KMS-11 (cell line): ENCODE data around the gene ALDH4A1.

ENCODE experiments used
- H2AFZ ChIP-seq: fragments of 200-600 bp; sonication (generic); 2 replicates; pipeline ENCODE4 v1.6.1; 2016; ENCODE audit warnings: antibody characterized with exemption, mixed run types, low read depth
- H3K27ac ChIP-seq: fragments of 200-600 bp; sonication (generic); 2 replicates; pipeline ENCODE4 v1.6.1; 2016; ENCODE audit warnings: mild to moderate bottlenecking, mixed run types
- H3K27me3 ChIP-seq: fragments of 200-600 bp; sonication (generic); 2 replicates; pipeline ENCODE4 v1.6.1; 2017; ENCODE audit warnings: mild to moderate bottlenecking, low read depth, mixed run types, moderate library complexity; ENCODE audit not compliant: insufficient read depth
- H3K36me3 ChIP-seq: fragments of 200-600 bp; sonication (generic); 2 replicates; pipeline ENCODE4 v1.6.1; 2017; ENCODE audit warnings: mild to moderate bottlenecking, mixed run types; ENCODE audit not compliant: insufficient read depth
- H3K4me1 ChIP-seq: fragments of 200-600 bp; sonication (generic); 2 replicates; pipeline ENCODE4 v1.6.1; 2016; ENCODE audit warnings: mild to moderate bottlenecking, low read depth, mixed run types; ENCODE audit not compliant: poor library complexity, severe bottlenecking
- H3K4me2 ChIP-seq: fragments of 200-600 bp; sonication (generic); 2 replicates; pipeline ENCODE4 v1.7.0; 2016; ENCODE audit warnings: mild to moderate bottlenecking, mixed run types
- H3K4me3 ChIP-seq: fragments of 200-600 bp; sonication (generic); IDR thresholded peaks from 2 replicates; pipeline ENCODE4 v1.6.1; 2017; ENCODE audit warnings: low read depth, low read length, mixed read lengths; ENCODE audit not compliant: insufficient read depth
- H3K79me2 ChIP-seq: fragments of 200-600 bp; sonication (generic); 2 replicates; pipeline ENCODE4 v1.6.1; 2016; ENCODE audit warnings: low read depth, mixed run types; ENCODE audit not compliant: insufficient read depth
- H3K9ac ChIP-seq: fragments of 200-600 bp; sonication (generic); 2 replicates; pipeline ENCODE4 v1.6.1; 2016; ENCODE audit warnings: mild to moderate bottlenecking, mixed run types
- H4K20me1 ChIP-seq: fragments of 200-600 bp; sonication (generic); 2 replicates; pipeline ENCODE4 v1.6.1; 2016; ENCODE audit warnings: mild to moderate bottlenecking, mixed run types; ENCODE audit not compliant: insufficient read depth
- CTCF ChIP-seq: fragments of 200-600 bp; sonication (generic); conservative IDR thresholded peaks from 2 replicates; pipeline ENCODE4 v1.6.1; 2017; ENCODE audit warnings: low read depth, mild to moderate bottlenecking, antibody characterized with exemption, low read length, moderate library complexity, mixed read lengths

Gene ALDH4A1

DNA sequence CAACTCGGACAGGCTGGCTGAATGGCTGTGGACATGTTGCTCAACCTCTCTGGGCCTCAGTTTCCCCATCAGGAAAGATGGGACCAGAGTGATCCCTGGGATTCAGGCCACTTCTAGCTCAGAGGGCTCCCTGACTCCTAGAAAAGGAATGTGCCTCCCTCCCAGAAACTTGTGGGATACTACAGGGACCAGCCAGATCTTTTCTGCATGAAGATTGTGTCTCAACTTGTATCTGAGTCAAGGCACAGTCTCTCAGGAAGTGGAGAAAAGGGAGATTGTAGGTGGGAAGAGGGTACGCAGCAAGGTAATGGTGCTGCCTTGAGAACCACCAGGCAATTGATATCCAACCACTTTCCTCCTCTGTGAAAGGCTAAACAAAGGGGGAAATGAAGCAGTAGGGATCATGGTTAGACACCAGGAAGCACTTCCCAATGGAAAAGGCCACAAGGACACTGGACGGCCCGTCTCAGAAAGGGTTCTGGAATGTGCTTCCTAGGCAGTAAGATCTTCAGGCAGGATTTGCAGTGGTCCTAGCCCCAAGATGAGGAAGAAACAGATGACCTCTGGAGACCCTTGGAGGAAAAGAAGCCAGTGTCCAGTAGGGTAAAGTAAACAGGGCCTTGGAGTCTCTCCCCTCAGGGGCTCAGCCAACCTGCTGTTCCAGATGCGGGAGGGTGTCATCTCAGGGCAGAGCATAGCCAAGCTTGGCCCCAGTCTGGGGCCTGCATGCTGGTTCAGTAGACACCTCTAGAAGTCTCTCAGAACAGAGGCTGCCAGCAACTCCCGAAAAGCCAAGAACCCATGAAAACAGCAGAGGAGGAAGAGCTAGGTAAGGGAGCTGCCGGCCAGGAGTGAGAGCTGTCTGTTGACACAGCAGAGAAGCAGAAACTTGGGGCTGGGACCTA lies 37.3 kb upstream of the ALDH4A1 start:
- Histone ChIP-seq H3K9ac (no peak overlapping the region), H3K79me2 (no peaks in the 10 kb centered on the region), H4K20me1 (no peaks in the 10 kb centered on the region), H3K4me3 (no peak overlapping the region), H2AFZ (no peak overlapping the region), H3K4me2 (no peak overlapping the region), H3K27me3 (peaks cover 7% of the 10 kb centered on the region), H3K36me3 (no peaks in the 10 kb centered on the region), H3K27ac (no peak overlapping the region), H3K4me1 (no peaks in the 10 kb centered on the region)
- no peak for TF ChIP-seq CTCF

DNA sequence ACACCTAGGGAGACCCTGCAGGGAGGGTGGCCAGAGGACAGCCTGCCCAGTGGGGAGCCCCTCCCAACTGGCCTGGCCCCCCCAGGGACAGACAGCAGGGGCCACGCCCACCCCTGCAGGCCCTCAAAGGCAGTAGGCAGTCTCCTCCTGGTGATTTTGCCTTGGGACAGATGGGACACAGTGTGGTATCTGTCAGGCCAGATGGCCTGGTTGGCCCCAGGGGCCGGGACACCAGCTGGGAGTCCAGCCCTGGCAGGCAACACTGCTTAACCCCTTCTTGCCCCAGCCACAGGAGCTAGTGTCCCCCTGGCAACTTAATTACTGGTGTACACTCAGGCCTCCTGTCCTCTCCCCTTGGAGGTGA lies 36.3 kb upstream of the ALDH4A1 start:
- no peak overlapping the region for H3K4me3 ChIP-seq
- no peak overlapping the region for H3K27ac ChIP-seq
- no peak overlapping the region for H3K9ac ChIP-seq
- no peaks in the 10 kb centered on the region for H4K20me1 ChIP-seq
- H3K36me3 ChIP-seq: no peaks in the 10 kb centered on the region
- TF ChIP-seq CTCF: no peak
- H2AFZ ChIP-seq: no peak overlapping the region
- no peaks in the 10 kb centered on the region for H3K79me2 ChIP-seq
- H3K27me3 ChIP-seq: peaks cover 11% of the 10 kb centered on the region
- no peaks in the 10 kb centered on the region for H3K4me1 ChIP-seq
- no peak overlapping the region for H3K4me2 ChIP-seq

GRCh38 chr1:18938008-18938706 lies 35.8 kb upstream of the ALDH4A1 start:
- Histone ChIP-seq H3K9ac (no peak overlapping the region), H3K4me1 (no peaks in the 10 kb centered on the region), H3K36me3 (no peaks in the 10 kb centered on the region), H3K4me3 (no peak overlapping the region), H2AFZ (no peak overlapping the region), H3K79me2 (no peaks in the 10 kb centered on the region), H4K20me1 (no peaks in the 10 kb centered on the region), H3K27ac (no peak overlapping the region), H3K27me3 (peaks cover 8% of the 10 kb centered on the region), H3K4me2 (no peak overlapping the region)
- TF ChIP-seq CTCF: no peak

DNA sequence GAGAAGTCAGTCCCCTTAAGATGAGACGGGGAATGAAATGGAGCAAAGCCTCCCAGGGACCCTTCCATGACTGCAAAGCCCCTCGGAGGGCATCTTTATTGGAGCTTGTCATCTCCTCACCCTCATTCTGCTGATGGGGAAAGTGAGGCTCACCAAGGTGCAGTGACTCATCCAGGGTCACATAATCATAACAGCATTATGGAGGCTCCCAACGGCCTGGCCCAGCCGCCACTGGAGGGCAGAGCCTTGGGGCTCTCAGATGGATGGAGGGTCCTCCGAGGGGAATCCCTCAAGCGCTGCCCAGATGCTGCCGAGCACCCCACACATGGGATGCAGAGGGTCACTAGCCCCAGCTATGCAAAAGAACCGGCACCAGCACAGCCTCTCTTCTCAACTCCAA lies 35.2 kb upstream of the ALDH4A1 start:
- H3K9ac ChIP-seq: no peak overlapping the region
- no peaks in the 10 kb centered on the region for H3K36me3 ChIP-seq
- H3K4me1 ChIP-seq: no peaks in the 10 kb centered on the region
- no peak overlapping the region for H3K4me2 ChIP-seq
- H3K4me3 ChIP-seq: no peak overlapping the region
- no peak overlapping the region for H2AFZ ChIP-seq
- H3K27ac ChIP-seq: no peak overlapping the region
- TF ChIP-seq CTCF: no peak
- peaks cover 8% of the 10 kb centered on the region for H3K27me3 ChIP-seq
- H4K20me1 ChIP-seq: no peaks in the 10 kb centered on the region
- no peaks in the 10 kb centered on the region for H3K79me2 ChIP-seq
